ENCODE results near the gene ETV3. TPM values are rescaled to one million over a fixed set of nuclear protein-coding genes. Genes with fewer than 3 reads are reported as not detected.

ETV3 gene
- total and polyA plus RNA-seq, 10 of the 15 experiments (the other 5 are each of a cell fraction or from before 2014, with no cell fraction given), result 1.7 to 13.8 (median 7.2) TPM

DNA sequence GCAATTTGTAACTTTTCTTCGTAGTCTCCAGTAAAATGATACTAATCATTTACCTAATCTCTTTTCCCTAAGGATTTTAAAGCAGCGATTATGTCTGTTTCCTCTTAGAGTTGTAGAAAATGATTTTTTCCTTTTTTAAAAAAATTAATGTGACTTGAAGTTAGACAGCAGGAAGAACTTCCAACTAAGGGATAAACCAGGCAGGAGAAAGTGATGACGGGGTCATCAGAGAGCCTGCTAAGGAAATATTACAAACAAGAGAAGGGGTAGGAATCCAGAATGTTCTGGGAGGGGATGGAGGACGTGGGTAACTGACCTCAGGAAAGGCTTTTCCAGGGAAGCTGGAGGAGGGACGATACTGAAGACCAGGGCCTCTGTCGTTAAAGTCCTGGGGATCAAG is 29.7 kb downstream of the ETV3 start (continued):
- TF ChIP-seq, protein P1, sequence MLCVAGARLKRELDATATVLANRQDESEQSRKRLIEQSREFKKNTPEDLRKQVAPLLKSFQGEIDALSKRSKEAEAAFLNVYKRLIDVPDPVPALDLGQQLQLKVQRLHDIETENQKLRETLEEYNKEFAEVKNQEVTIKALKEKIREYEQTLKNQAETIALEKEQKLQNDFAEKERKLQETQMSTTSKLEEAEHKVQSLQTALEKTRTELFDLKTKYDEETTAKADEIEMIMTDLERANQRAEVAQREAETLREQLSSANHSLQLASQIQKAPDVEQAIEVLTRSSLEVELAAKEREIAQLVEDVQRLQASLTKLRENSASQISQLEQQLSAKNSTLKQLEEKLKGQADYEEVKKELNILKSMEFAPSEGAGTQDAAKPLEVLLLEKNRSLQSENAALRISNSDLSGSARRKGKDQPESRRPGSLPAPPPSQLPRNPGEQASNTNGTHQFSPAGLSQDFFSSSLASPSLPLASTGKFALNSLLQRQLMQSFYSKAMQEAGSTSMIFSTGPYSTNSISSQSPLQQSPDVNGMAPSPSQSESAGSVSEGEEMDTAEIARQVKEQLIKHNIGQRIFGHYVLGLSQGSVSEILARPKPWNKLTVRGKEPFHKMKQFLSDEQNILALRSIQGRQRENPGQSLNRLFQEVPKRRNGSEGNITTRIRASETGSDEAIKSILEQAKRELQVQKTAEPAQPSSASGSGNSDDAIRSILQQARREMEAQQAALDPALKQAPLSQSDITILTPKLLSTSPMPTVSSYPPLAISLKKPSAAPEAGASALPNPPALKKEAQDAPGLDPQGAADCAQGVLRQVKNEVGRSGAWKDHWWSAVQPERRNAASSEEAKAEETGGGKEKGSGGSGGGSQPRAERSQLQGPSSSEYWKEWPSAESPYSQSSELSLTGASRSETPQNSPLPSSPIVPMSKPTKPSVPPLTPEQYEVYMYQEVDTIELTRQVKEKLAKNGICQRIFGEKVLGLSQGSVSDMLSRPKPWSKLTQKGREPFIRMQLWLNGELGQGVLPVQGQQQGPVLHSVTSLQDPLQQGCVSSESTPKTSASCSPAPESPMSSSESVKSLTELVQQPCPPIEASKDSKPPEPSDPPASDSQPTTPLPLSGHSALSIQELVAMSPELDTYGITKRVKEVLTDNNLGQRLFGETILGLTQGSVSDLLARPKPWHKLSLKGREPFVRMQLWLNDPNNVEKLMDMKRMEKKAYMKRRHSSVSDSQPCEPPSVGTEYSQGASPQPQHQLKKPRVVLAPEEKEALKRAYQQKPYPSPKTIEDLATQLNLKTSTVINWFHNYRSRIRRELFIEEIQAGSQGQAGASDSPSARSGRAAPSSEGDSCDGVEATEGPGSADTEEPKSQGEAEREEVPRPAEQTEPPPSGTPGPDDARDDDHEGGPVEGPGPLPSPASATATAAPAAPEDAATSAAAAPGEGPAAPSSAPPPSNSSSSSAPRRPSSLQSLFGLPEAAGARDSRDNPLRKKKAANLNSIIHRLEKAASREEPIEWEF (IDR thresholded peaks at IDR 0.05; ENCODE audit: insufficient replicate concordance, low read depth, low read length), result no peak
- TF ChIP-seq STAT3 (IDR thresholded peaks at IDR 0.05; ENCODE audit: low read depth, low read length) (no peak), RCOR1 (conservative IDR thresholded peaks at IDR 0.05; ENCODE audit: low read depth, low read length) (no peak)
- TF ChIP-seq, protein P2, sequence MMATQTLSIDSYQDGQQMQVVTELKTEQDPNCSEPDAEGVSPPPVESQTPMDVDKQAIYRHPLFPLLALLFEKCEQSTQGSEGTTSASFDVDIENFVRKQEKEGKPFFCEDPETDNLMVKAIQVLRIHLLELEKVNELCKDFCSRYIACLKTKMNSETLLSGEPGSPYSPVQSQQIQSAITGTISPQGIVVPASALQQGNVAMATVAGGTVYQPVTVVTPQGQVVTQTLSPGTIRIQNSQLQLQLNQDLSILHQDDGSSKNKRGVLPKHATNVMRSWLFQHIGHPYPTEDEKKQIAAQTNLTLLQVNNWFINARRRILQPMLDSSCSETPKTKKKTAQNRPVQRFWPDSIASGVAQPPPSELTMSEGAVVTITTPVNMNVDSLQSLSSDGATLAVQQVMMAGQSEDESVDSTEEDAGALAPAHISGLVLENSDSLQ (IDR thresholded peaks at IDR 0.05), result no peak

DNA sequence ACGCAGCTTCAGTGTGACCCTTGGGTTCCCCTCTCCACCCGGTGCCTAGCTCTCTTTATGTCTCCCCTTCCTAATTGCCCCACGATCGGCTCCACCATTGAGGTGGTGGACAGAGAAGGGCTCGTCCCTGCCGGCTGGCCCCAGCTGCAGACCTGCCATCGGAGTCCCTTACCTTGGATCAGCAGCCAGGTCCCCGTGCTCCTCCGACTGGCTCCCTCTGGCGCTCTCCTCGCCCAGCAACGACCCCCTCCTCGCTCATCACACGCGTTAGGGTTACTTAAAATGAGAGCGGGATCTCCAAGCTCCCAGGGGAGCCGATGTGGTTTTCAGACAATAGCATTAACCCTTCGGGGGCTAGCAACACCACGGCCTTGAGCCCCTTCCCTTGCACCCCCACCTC is 30.5 kb downstream of the ETV3 start:
- Histone ChIP-seq H3K4me3 (no peak overlapping the region), H3K9me3 (replicated peaks; ENCODE audit: control insufficient read depth, insufficient read depth, low read length) (no peaks in the 10 kb centered on the region), H3K4me2 (ENCODE audit: control insufficient read depth, insufficient read depth) (no peak overlapping the region), H3K27me3 (replicated peaks in 1 of 2; ENCODE audit: control insufficient read depth in 2 of 2, insufficient read depth in 2 of 2, low read length in 1 of 2) (0 out of 4 replicates have a peak, but pooled peaks cover 0 to 2% of the 10 kb centered on the region in 2 experiments), H3K4me1 (ENCODE audit: control insufficient read depth, insufficient read depth, low read length) (peaks cover 22% of the 10 kb centered on the region), H3K27ac (ENCODE audit: control insufficient read depth, insufficient read depth) (no peak overlapping the region), H2AFZ (ENCODE audit: control insufficient read depth, low read depth, low read length) (no peak overlapping the region), H4K20me1 (ENCODE audit: control insufficient read depth, insufficient read depth) (no peaks in the 10 kb centered on the region), H3K79me2 (ENCODE audit: control insufficient read depth, insufficient read depth, low read length) (no peaks in the 10 kb centered on the region), H3K36me3 (ENCODE audit: control insufficient read depth in 2 of 2, insufficient read depth in 2 of 2, low read length in 1 of 2) (no peaks in the 10 kb centered on the region), H3K9ac (ENCODE audit: control insufficient read depth, insufficient read depth, low read length) (no peak overlapping the region)
- TF ChIP-seq NBN (IDR thresholded peaks at IDR 0.05) (no peak), POU2F2 (IDR thresholded peaks at IDR 0.05; ENCODE audit: borderline replicate concordance, low read depth, low read length) (no peak), TCF3 (IDR thresholded peaks at IDR 0.05; ENCODE audit: borderline replicate concordance, insufficient read depth, low read depth, low read length) (no peak), JUND (IDR thresholded peaks at IDR 0.05; ENCODE audit: low read depth, low read length) (no peak), KLF5 (IDR thresholded peaks at IDR 0.05; ENCODE audit: partially characterized antibody) (no peak), MEF2A (IDR thresholded peaks at IDR 0.05; ENCODE audit: insufficient read depth, low read depth, low read length) (no peak)
- TF ChIP-seq, protein P3, sequence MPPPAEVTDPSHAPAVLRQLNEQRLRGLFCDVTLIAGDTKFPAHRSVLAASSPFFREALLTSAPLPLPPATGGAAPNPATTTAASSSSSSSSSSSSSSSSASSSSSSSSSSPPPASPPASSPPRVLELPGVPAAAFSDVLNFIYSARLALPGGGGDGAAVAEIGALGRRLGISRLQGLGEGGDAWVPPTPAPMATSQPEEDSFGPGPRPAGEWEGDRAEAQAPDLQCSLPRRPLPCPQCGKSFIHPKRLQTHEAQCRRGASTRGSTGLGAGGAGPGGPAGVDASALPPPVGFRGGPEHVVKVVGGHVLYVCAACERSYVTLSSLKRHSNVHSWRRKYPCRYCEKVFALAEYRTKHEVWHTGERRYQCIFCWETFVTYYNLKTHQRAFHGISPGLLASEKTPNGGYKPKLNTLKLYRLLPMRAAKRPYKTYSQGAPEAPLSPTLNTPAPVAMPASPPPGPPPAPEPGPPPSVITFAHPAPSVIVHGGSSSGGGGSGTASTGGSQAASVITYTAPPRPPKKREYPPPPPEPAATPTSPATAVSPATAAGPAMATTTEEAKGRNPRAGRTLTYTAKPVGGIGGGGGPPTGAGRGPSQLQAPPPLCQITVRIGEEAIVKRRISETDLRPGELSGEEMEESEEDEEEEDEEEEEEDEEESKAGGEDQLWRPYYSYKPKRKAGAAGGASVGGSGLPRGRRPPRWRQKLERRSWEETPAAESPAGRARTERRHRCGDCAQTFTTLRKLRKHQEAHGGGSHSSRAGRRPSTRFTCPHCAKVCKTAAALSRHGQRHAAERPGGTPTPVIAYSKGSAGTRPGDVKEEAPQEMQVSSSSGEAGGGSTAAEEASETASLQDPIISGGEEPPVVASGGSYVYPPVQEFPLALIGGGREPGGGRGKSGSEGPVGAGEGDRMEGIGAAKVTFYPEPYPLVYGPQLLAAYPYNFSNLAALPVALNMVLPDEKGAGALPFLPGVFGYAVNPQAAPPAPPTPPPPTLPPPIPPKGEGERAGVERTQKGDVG (CRISPR knock-in tag; IDR thresholded peaks at IDR 0.05), result no peak
- POLR2A ChIA-PET, result interaction anchor here (1.8 to 2.0 kb wide), 2 partner anchors 10 to 33 kb away, joined by 7 to 10 read pairs; no protein-coding TSS in a partner anchor
- DNase-seq (ENCODE audit: low read depth, low spot score) (no peak), FAIRE-seq (no peak), ATAC-seq (no peak)
- CTCF ChIA-PET, result interaction anchor here (0.9 to 3.1 kb wide), 3 partner anchors 17 to 447 kb away, joined by 3 to 21 read pairs (median 13); no protein-coding TSS in a partner anchor
- BruUV-seq (replicated peaks), result no TSS peak
- SMC1A ChIA-PET (ENCODE audit: uncharacterized antibody, unreplicated experiment), result interaction anchor here (0.9 to 3.3 kb wide), 6 partner anchors 17 to 312 kb away, joined by 3 to 17 read pairs (median 5); no protein-coding TSS in a partner anchor
- RAD21 ChIA-PET (ENCODE audit: unreplicated experiment), result interaction anchor here (0.7 to 2.0 kb wide), 4 partner anchors 8 to 47 kb away, joined by 3 to 14 read pairs (median 8); partner anchors contain the start of gene ETV3
- intact Hi-C loops (cut with micrococcal nuclease; ENCODE audit: unreplicated experiment), result no loop called here
- WGBS (ENCODE audit: insufficient coverage, insufficient replicate concordance, low lambda C conversion rate, missing lambda C conversion rate), result 48% methylated on average over 18 of the region's 19 CpGs
- in situ Hi-C loops (cut with MboI), result no loop called here

All from GM12878 (cell line).